Cerebellar cortex (tissue), 1 donor: ENCODE measurements around the gene DIP2C.
"Not testable (repeated sequence)": the region's sequence is repeated elsewhere in the genome, so short reads cannot be mapped to it uniquely, and the experiment has no call there.

Source experiments
- DNase-seq: peaks from one replicate; pipeline ENCODE4 v3.0.0-alpha.2; 2015; ENCODE audit warnings: low spot score

DIP2C gene

DNA sequence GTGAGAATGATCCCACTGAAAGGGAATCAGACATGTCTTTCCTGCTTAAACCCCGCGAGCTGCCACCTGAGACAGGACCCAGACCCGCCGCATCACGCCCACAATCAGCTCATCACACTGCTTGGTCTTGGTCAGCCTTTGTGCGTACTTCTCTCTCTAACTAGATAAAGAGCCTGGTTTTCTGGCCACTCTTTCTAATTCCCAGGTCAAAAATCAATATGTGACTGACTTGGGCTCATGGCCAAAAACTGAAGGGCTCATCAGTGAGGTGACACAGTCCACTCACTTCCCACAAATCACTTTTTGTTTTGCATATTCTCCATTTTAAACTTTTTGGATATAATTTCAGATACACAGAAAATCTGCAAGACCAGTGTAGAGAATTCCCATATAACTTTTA lies 247.3 kb downstream of the DIP2C start:
- DNase-seq, result no peak

- no peak for DNase-seq
These were observed 247.8 kb downstream of the DIP2C start for GRCh38 chr10:441659-442058.

GRCh38 chr10:440127-440526 lies 249.3 kb downstream of the DIP2C start:
- DNase-seq, result no peak

DNA sequence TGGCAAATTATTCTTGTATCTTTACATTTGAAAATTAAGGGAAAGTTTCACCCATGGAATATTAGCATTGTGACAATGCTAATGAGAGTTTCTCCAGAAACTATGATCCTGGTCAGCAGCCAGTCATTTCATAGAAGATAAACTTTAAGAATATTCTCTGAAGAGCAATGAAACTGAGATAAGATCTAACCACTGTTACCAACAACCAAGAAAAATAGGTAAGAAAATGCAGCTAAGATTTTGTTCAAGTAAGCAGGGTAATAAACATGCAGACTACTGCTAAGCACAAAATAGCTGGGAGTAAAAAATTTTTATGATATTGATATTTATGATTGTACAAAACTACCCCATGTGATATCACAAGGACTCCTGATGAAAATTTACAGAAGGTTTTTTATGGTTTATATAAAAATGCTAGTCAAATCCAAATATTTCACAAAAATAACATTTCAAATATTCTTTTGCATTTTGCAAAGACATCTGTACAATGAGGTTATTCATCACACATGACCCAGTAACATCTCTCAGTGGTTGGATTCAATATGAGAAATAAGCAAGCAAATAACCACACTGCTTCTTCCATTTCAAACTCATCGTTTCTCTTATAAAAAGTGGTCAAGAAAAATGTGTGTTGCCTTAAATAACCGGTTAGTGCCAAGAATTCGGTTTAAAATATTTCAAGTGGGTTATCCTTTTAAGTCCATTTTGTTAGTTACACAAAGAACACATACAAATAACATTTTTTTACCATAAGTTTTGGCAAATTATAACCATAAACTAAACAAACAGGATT lies 251.6 kb downstream of the DIP2C start:
- DNase-seq, result no peak

GRCh38 chr10:436911-437665 lies 252.4 kb downstream of the DIP2C start:
- DNase-seq, result no peak

GRCh38 chr10:436013-436697 lies 253.3 kb downstream of the DIP2C start:
- DNase-seq, result no peak

- no peak for DNase-seq
These were observed 254.1 kb downstream of the DIP2C start for GRCh38 chr10:435397-435796.

DNA sequence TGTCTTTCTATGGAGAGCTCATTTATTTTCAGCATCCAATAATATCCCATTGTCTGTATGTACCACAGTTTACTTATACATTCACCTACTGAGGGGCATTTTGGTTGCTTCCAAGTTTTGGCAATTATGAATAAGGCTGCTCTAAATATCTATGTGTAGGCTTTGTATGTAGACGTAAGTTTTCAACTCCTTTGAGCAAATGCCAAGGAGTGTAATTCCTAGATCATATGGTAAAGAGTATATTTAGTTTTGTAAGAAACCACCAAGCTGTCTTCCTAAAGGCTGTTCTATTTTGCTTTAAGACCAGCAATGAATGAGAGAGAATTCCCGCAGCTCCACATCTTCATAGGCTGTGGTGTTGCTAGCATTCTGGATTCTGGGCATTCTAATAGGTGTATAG lies 259.8 kb downstream of the DIP2C start:
- DNase-seq, result no peak

GRCh38 chr10:427761-428519 lies 261.5 kb downstream of the DIP2C start:
- no peak for DNase-seq

DNA sequence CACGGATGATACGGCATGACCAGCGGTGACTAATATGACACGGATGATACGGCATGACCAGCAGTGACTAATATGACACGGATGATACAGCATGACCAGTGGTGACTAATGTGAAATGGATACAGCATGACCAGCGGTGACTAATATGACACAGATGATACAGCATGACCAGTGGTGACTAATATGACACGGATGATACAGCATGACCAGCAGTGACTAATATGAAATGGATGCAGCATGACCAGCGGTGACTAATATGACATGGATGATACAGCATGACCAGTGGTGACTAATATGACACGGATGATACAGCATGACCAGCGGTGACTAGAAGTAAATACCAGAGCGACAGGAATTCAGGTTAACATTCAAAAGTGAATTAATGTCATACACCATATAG lies 264.1 kb downstream of the DIP2C start:
- not testable (repeated sequence) for DNase-seq

- not testable (repeated sequence) for DNase-seq
These were observed 264.7 kb downstream of the DIP2C start for GRCh38 chr10:424724-425123.

DNA sequence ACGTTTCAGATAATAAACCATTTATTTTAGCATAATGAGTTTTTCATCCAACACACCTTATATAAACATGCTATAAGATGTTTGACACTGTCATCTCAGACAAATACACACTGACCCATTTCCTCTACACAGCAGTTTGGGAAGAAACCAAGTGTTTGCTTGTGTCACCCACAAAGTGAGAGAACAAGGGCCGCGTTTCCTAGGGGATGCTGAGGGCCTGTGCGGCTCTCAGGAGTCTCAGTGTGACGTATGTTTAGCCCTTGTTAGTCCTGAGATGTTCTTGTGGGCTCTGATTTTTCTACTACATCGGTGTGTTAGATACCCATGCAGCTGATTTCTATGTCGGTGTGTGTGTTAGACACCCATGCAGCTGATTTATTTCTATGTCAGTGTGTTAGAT lies 266.3 kb downstream of the DIP2C start:
- DNase-seq, result no peak

DNA sequence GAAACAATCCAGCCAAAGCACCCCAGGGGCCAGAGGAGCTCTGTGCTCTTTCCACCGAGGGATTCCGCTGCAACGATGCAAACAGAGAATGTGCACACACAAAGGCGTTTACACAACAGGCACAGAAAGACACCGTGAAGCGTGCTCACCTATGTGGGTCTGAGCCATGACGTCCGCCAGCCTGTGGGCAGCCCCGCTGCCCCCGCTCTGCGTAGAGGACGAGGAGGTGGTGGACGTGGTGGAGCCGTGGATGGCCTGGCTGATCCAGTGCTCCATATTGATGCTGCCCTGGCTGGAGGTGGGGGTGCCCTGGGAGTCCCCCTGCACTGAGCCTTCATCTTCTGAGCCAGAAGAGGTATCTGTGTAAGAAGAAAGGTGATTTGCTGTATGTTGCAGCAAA lies 266.8 kb downstream of the DIP2C start:
- no peak for DNase-seq

GRCh38 chr10:422241-422640 lies 267.2 kb downstream of the DIP2C start:
- DNase-seq, result no peak

DNA sequence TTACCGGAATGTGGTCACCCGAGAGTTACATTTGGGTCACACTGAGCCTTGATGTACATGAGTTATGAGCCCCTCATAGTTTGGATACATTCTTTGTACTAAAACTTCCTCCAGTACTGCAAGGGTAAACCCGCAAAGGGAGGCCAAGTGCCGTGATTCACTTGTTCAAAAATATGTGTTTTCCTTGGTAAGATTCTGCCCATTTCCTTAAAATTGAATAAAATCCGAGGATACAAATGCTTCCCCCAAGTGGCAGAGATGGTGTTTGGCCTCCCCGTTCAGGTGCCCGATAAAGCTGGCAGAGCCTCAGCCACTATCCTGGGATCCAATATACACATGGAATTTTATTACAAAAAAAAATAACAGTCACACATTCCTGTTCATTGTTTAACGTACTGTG lies 268.3 kb downstream of the DIP2C start:
- peak; percentile 17 for DNase-seq

DNA sequence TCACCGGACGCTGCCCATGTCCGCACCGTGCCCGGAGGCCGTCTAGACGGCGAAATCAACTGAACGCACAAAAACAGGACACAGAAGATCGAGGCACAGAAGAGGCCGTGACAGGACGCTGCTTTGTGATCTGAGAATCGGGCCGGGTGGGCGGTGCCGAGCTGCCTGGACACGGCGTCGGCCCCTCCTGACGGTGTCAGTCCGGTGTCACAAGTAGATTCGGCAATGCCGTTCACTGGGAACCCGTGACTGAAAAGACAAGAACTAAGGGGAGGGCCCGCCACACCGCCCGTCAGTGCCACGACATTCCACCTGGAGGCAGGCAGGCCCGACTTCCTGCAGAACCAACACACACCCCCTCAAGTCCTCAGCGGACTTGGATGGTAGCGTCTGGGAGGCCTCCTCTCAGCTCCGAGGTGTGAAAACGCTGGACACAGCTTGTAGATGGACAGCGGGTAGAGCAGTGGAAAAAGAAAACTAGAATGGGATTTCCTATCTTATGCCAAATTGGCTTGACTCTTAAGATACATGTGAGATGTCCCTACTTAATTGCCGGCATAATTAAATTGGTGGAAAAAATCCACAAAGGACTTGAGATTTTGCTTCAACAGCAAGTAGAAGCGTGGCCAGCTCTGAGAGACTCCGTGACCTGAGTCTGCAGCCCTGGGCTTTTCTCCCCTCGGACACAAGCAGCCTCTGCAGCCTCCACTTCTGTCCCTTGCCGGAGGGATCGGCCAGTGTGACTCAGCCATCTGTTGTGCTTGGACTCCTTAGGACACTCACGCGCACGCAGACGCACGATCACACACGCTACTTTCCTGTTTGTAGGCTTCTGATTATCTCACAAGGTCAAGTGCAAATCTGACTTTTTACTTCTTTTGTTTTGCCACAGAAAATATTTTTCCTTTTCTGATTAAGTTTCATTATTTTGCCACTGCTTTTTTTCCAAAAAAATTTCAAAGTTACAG lies 269.0 kb downstream of the DIP2C start:
- peak; percentile 63 for DNase-seq

- no peak for DNase-seq
These were observed 270.6 kb downstream of the DIP2C start for GRCh38 chr10:418894-419293.

- no peak for DNase-seq
These were observed 271.2 kb downstream of the DIP2C start for GRCh38 chr10:418226-418625.

- DNase-seq, result no peak
These were observed 273.4 kb downstream of the DIP2C start for GRCh38 chr10:416091-416515.

DNA sequence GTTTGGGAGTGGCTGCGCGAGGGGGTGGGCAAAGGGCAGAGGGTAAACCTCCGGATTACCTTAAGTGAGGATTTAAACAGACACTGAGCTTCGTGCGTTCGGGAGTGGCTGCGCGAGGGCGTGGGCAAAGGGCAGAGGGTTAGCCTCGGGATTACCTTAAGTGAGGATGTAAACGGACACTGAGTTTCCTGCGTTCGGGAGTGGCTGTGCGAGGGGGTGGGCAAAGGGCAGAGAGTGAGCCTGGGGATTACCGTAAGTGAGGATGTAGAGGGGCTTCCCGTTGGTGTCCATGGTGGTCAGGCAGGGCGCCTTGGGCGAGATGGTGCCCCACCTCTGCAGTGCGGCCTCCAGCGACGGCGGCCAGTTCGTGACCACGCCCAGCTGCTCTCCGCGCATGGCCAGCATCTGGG lies 275.8 kb downstream of the DIP2C start:
- DNase-seq, result no peak

DNA sequence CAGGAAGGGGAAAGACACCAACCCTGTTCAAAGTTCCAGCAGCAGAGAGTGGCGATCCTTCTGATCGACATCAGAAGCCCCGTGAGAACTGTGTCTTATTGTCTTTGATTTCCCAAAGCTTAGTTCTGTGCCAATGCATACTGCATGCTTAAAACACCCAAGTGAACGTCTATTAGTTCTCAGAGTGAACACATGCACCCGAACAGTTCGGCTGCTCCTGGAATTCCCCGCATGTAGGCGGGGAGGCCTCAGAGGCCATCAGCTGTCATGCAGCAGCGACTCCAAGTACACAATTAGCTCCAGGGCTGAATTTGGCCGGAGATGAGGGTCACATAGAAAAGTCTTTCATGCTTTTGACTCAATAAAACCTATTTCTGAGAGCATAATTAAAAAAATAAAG lies 277.4 kb downstream of the DIP2C start:
- DNase-seq, result no peak
